ENCODE measurements around the gene SPINK5. TPM values are rescaled to one million over a fixed set of nuclear protein-coding genes. Genes with fewer than 3 reads are reported as not detected.

SPINK5 gene, protein sequence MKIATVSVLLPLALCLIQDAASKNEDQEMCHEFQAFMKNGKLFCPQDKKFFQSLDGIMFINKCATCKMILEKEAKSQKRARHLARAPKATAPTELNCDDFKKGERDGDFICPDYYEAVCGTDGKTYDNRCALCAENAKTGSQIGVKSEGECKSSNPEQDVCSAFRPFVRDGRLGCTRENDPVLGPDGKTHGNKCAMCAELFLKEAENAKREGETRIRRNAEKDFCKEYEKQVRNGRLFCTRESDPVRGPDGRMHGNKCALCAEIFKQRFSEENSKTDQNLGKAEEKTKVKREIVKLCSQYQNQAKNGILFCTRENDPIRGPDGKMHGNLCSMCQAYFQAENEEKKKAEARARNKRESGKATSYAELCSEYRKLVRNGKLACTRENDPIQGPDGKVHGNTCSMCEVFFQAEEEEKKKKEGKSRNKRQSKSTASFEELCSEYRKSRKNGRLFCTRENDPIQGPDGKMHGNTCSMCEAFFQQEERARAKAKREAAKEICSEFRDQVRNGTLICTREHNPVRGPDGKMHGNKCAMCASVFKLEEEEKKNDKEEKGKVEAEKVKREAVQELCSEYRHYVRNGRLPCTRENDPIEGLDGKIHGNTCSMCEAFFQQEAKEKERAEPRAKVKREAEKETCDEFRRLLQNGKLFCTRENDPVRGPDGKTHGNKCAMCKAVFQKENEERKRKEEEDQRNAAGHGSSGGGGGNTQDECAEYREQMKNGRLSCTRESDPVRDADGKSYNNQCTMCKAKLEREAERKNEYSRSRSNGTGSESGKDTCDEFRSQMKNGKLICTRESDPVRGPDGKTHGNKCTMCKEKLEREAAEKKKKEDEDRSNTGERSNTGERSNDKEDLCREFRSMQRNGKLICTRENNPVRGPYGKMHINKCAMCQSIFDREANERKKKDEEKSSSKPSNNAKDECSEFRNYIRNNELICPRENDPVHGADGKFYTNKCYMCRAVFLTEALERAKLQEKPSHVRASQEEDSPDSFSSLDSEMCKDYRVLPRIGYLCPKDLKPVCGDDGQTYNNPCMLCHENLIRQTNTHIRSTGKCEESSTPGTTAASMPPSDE
- not detected in 2 replicates for total RNA-seq (ENCODE audit: low replicate concordance)

DNA sequence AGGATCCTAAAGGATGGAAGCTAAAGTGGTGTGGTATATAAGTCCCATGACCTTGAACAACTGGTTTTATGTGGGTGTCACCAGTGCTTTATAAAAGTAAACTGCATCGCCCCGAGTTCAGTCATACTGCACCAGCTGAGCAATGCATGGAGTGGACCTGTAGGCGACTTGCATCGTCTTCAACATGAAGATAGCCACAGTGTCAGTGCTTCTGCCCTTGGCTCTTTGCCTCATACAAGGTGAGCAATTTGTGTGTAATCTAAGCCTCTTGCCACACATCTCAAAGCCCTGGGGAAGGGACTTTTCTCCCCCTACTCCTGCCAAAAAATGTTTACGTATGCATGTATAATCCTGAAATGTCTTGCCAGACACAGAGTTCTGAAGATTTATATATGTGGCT is at the start of gene SPINK5:
SPINK5 (plus strand) TSS at position 120 of the 400 bp plus-strand sequence; CDS start at position 185, 65 bp downstream.
- H3K4me3 ChIP-seq (ENCODE audit: low read depth, low read length), result no peak within 1 kb of the TSS
- TF ChIP-seq, protein P1, sequence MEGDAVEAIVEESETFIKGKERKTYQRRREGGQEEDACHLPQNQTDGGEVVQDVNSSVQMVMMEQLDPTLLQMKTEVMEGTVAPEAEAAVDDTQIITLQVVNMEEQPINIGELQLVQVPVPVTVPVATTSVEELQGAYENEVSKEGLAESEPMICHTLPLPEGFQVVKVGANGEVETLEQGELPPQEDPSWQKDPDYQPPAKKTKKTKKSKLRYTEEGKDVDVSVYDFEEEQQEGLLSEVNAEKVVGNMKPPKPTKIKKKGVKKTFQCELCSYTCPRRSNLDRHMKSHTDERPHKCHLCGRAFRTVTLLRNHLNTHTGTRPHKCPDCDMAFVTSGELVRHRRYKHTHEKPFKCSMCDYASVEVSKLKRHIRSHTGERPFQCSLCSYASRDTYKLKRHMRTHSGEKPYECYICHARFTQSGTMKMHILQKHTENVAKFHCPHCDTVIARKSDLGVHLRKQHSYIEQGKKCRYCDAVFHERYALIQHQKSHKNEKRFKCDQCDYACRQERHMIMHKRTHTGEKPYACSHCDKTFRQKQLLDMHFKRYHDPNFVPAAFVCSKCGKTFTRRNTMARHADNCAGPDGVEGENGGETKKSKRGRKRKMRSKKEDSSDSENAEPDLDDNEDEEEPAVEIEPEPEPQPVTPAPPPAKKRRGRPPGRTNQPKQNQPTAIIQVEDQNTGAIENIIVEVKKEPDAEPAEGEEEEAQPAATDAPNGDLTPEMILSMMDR (IDR thresholded peaks at IDR 0.05; ENCODE audit: insufficient read depth, low read length), result no peak
- no peak for DNase-seq (ENCODE audit: low read depth)

DNA sequence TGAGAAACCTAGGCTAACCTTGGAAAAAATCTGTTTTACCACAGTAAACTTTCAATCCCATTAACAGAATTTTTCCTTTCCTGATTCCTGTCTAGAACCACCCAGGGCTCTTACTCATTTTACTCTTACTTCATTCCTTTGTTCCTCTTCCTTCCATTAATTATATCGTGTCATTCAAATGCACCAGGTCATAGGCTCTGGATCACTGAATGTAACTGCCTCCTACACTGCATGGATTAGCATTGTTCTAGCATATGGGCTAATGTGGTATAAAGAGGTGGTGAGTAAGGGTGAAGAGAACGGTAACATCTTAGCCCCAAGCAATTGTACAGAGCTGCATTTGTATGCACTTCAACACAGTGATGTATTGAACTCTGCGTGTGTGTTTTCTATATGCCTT is 49.5 kb upstream of the SPINK5 start:
- H3K4me3 ChIP-seq (ENCODE audit: low read depth, low read length), result no peak overlapping the region
- DNase-seq (ENCODE audit: low read depth), result peak; percentile 5
- TF ChIP-seq, protein P1 (IDR thresholded peaks at IDR 0.05; ENCODE audit: insufficient read depth, low read length), result no peak

DNA sequence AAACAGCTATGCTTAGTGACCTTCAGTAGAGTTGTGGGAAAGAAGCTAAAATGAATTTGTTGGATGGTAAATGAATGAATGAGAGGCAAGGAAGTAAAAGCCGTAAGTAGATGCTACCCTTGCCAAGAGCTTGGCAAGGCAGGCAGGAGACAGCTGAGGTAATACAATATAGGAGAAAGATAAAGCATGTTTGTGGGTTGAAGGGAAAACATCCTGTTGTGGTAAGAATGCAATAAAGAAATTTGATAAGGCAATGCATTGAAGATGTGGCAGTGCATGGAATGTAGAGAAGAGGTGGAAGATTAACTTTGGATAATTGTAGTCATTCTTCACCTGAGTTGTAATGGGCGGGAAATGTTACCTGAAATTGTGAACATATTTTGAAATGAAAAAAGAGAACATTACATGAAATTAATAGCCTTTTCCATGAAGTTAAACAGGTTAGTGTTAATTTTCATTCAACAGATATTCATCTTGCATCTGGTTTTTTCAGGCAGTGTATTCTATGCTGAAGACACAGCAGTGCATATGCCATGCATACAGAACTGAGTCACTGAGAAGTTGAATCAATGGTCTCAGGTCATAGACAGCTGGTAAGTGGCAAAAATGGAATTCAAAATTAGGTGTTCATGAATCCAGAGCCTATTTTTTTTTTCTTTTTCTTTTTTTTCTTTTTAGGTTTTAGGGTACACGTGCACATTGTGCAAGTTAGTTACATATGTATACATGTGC is 43.4 kb upstream of the SPINK5 start:
- TF ChIP-seq, protein P1 (IDR thresholded peaks at IDR 0.05; ENCODE audit: insufficient read depth, low read length), result no peak
- no peak overlapping the region for H3K4me3 ChIP-seq (ENCODE audit: low read depth, low read length)
- DNase-seq (ENCODE audit: low read depth), result no peak

DNA sequence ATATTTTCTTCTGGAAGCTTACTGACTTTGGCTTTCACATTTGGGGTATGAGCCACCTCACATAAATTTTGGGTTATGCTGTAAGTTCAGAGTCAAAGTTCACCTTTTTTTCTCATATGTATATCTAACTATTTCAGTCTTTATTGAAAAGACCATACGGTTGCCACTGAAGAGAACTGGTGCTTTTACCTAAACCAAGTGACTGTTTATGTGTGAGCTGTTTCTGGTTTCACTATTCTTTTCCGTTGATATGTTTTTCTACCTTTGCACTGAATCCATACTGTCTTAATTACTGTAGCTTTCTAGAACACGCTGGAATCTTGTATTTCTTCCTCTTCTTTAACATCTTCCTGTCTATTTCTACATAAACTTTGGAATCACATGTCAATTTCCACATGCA is 36.3 kb upstream of the SPINK5 start:
- H3K4me3 ChIP-seq (ENCODE audit: low read depth, low read length), result no peak overlapping the region
- DNase-seq (ENCODE audit: low read depth), result no peak
- TF ChIP-seq, protein P1 (IDR thresholded peaks at IDR 0.05; ENCODE audit: insufficient read depth, low read length), result no peak

DNA sequence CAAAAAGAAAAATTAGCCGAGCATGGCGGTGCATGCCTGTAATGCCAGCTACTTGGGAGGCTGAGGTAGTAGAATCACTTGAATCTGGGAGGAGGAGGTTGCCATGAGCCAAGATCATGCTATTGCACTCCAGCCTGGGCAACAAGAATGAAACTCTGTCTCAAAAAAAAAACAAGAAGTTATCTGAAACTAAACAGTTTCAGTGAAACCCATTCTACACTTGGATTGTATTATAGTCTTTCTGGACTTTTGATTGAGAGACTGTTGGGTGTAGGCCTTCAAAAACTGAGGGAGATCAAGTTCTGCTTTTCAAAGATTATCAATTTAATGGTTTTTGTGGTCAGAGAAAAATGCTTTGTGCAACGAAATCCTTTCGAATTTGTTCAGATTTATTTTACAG is 34.6 kb upstream of the SPINK5 start:
- TF ChIP-seq, protein P1 (IDR thresholded peaks at IDR 0.05; ENCODE audit: insufficient read depth, low read length), result no peak
- DNase-seq (ENCODE audit: low read depth), result no peak
- H3K4me3 ChIP-seq (ENCODE audit: low read depth, low read length), result no peak overlapping the region

DNA sequence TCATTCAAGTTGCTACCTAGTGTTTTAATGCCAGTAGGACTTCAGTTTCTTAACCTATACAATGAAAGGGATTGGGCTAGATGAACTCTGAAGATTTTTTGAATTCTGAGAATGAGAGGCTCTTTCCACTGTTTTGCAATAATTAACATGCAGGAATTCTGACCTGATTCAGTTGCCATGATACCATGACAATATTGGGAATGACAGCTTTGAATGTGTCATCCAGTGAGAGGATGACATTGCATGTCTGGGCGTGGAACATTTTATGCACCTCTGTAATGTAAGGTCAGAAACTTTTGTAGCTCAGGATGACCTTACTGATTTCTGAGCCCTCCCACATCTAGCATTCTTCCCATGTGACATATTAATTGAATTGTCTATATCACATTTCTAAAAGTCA is 30.6 kb upstream of the SPINK5 start:
- TF ChIP-seq, protein P1 (IDR thresholded peaks at IDR 0.05; ENCODE audit: insufficient read depth, low read length), result no peak
- DNase-seq (ENCODE audit: low read depth), result no peak
- no peak overlapping the region for H3K4me3 ChIP-seq (ENCODE audit: low read depth, low read length)

Measured in fibroblast of the aortic adventitia (primary cell).